Neural cell (in vitro differentiated cells): ENCODE data around the gene FADD. TPM values are rescaled to one million over a fixed set of nuclear protein-coding genes. Genes with fewer than 3 reads are reported as not detected.

ENCODE experiments used
- H2AFZ ChIP-seq: fragments of 200-600, 300-800 bp; sonication (generic), shearing (Covaris generic); 2 replicates; pipeline ENCODE4 v1.6.0; 2014; ENCODE audit warnings: low read depth, mild to moderate bottlenecking, antibody characterized with exemption, low read length, moderate library complexity
- H3F3A ChIP-seq: fragments of 200-600 bp; shearing (Covaris generic); 2 replicates; pipeline ENCODE4 v1.6.1; 2016; ENCODE audit warnings: mild to moderate bottlenecking, moderate library complexity, mixed read lengths, antibody characterized with exemption, low read length; ENCODE audit not compliant: insufficient read depth, poor library complexity, severe bottlenecking
- H3K27ac ChIP-seq: fragments of 200-600, 300-800 bp; sonication (generic), shearing (Covaris generic); 2 replicates; pipeline ENCODE4 v1.5.1; 2014; ENCODE audit warnings: mild to moderate bottlenecking, low read length, moderate library complexity
- H3K27me3 ChIP-seq: fragments of 300-800, 200-600 bp; sonication (generic), shearing (Covaris generic); 2 replicates; pipeline ENCODE4 v1.6.0; 2014; ENCODE audit warnings: mild to moderate bottlenecking, low read depth, low read length, moderate library complexity; ENCODE audit not compliant: insufficient read depth
- H3K36me3 ChIP-seq: fragments of 300-800, 200-600 bp; sonication (generic), shearing (Covaris generic); 2 replicates; pipeline ENCODE4 v1.5.1; 2014; ENCODE audit warnings: mild to moderate bottlenecking, antibody characterized with exemption, low read length, moderate library complexity; ENCODE audit not compliant: insufficient read depth
- H3K4me2 ChIP-seq: fragments of 300-800, 200-600 bp; sonication (generic), shearing (Covaris generic); 2 replicates; pipeline ENCODE4 v1.6.0; 2014; ENCODE audit warnings: mild to moderate bottlenecking, low read length
- H3K4me3 ChIP-seq: fragments of 300-800, 200-600 bp; sonication (generic), shearing (Covaris generic); 2 replicates; pipeline ENCODE4 v1.5.1; 2014; ENCODE audit warnings: mild to moderate bottlenecking, low read length, moderate library complexity
- H3K79me2 ChIP-seq: fragments of 200-600 bp; shearing (Covaris generic); replicated peaks from 2 replicates; pipeline ENCODE4 v1.6.0; 2014; ENCODE audit warnings: mild to moderate bottlenecking, low read length, moderate library complexity; ENCODE audit not compliant: insufficient read depth
- H3K9ac ChIP-seq: fragments of 300-800, 200-600 bp; sonication (generic), shearing (Covaris generic); 2 replicates; pipeline ENCODE4 v1.6.1; 2016; ENCODE audit warnings: mild to moderate bottlenecking, low read length, mixed read lengths
- H3K9me2 ChIP-seq: fragments of 200-600 bp; shearing (Covaris generic); 2 replicates; pipeline ENCODE4 v1.6.1; 2016; ENCODE audit warnings: mild to moderate bottlenecking, low read length, mixed read lengths; ENCODE audit not compliant: insufficient read depth
- H3K9me3 ChIP-seq: fragments of 200-600, 300-800 bp; sonication (generic), shearing (Covaris generic); 2 replicates; pipeline ENCODE4 v1.6.1; 2016; ENCODE audit warnings: mild to moderate bottlenecking, mixed run types, low read length, moderate library complexity, mixed read lengths
- H4K20me1 ChIP-seq: fragments of 200-600 bp; shearing (Covaris generic); 2 replicates; pipeline ENCODE4 v1.6.1; 2016; ENCODE audit warnings: mild to moderate bottlenecking, mixed run types; ENCODE audit not compliant: insufficient read depth
- CTCF ChIP-seq: fragments of 450-650 bp; IDR thresholded peaks from 2 replicates; pipeline ENCODE4 v1.5.1; 2014; ENCODE audit warnings: antibody characterized with exemption, mild to moderate bottlenecking, moderate library complexity; ENCODE audit not compliant: poor library complexity, severe bottlenecking
- EP300 ChIP-seq: fragments of 450-650 bp; conservative IDR thresholded peaks from 2 replicates; pipeline ENCODE4 v1.6.1; 2014; ENCODE audit warnings: antibody characterized with exemption, mild to moderate bottlenecking, moderate library complexity; ENCODE audit not compliant: poor library complexity, severe bottlenecking
- EZH2 ChIP-seq: fragments of 200-600, 300-800 bp; shearing (Covaris generic), sonication (generic); IDR thresholded peaks from 2 replicates; pipeline ENCODE4 v1.6.1; 2014; ENCODE audit warnings: antibody characterized with exemption, low read length, borderline replicate concordance, mild to moderate bottlenecking; ENCODE audit not compliant: insufficient read depth, poor library complexity, severe bottlenecking
- MXI1 ChIP-seq: fragments of 450-650 bp; conservative IDR thresholded peaks from 2 replicates; pipeline ENCODE4 v1.6.1; 2014; ENCODE audit warnings: antibody characterized with exemption, mild to moderate bottlenecking; ENCODE audit not compliant: poor library complexity, severe bottlenecking
- POLR2AphosphoS5 ChIP-seq: IDR thresholded peaks from 2 replicates; pipeline ENCODE4 v1.6.1; 2012
- RAD21 ChIP-seq: fragments of 450-650 bp; conservative IDR thresholded peaks from 2 replicates; pipeline ENCODE4 v1.6.1; 2014; ENCODE audit warnings: antibody characterized with exemption, mild to moderate bottlenecking, moderate library complexity
- REST ChIP-seq: IDR thresholded peaks from 2 replicates; pipeline ENCODE4 v1.6.1; 2012; ENCODE audit warnings: borderline replicate concordance
- SMC3 ChIP-seq: fragments of 450-650 bp; conservative IDR thresholded peaks from 2 replicates; pipeline ENCODE4 v1.6.1; 2014; ENCODE audit warnings: antibody characterized with exemption, mild to moderate bottlenecking, moderate library complexity; ENCODE audit not compliant: poor library complexity
- TAF1 ChIP-seq: IDR thresholded peaks from 2 replicates; pipeline ENCODE4 v1.6.1; 2012; ENCODE audit warnings: low read depth
- polyA plus RNA-seq: library from polyadenylated mRNA; depleted of rRNA; stranded (reverse); fragments of >200 nt; gene quantifications from 2 replicates; pipeline ENCODE4 v1.2.3, GENCODE V29; 2014

Gene FADD
- polyA plus RNA-seq, 1 donor from 2014 or later, result 23.1 TPM

GRCh38 chr11:70225681-70226177 is 22.6 kb downstream of the FADD start:
- H3K9ac ChIP-seq, result no peak overlapping the region
- H3K36me3 ChIP-seq, result no peaks in the 10 kb centered on the region
- H3K79me2 ChIP-seq, result no peaks in the 10 kb centered on the region
- no peak overlapping the region for H3K27ac ChIP-seq
- H3K9me2 ChIP-seq, result no peaks in the 10 kb centered on the region
- no peaks in the 10 kb centered on the region for H4K20me1 ChIP-seq
- H2AFZ ChIP-seq, result no peak overlapping the region
- no peak for TF ChIP-seq SMC3
- no peak overlapping the region for H3K4me3 ChIP-seq
- H3K4me2 ChIP-seq, result no peak overlapping the region
- no peaks in the 10 kb centered on the region for H3K27me3 ChIP-seq
- H3K9me3 ChIP-seq, result no peaks in the 10 kb centered on the region
- H3F3A ChIP-seq, result no peaks in the 10 kb centered on the region

GRCh38 chr11:70226183-70226582 is 23.1 kb downstream of the FADD start:
- Histone ChIP-seq H2AFZ (no peak overlapping the region), H3K79me2 (no peaks in the 10 kb centered on the region), H3K4me3 (no peak overlapping the region), H3K9me3 (no peaks in the 10 kb centered on the region), H3K27me3 (no peaks in the 10 kb centered on the region), H3K27ac (no peak overlapping the region), H3K36me3 (no peaks in the 10 kb centered on the region), H3K4me2 (no peak overlapping the region), H4K20me1 (no peaks in the 10 kb centered on the region), H3K9ac (no peak overlapping the region), H3K9me2 (no peaks in the 10 kb centered on the region), H3F3A (no peaks in the 10 kb centered on the region)
- no peak for TF ChIP-seq EZH2
- TF ChIP-seq EP300, result no peak
- no peak for TF ChIP-seq MXI1
- TF ChIP-seq CTCF, result no peak
- no peak for TF ChIP-seq SMC3
- no peak for TF ChIP-seq REST
- TF ChIP-seq POLR2AphosphoS5, result no peak
- TF ChIP-seq TAF1, result no peak
- TF ChIP-seq RAD21, result no peak

GRCh38 chr11:70226967-70227366 is 23.9 kb downstream of the FADD start:
- no peak overlapping the region for H2AFZ ChIP-seq
- no peaks in the 10 kb centered on the region for H3K79me2 ChIP-seq
- no peaks in the 10 kb centered on the region for H3K27me3 ChIP-seq
- no peak overlapping the region for H3K4me3 ChIP-seq
- no peak overlapping the region for H3K27ac ChIP-seq
- TF ChIP-seq CTCF, result no peak
- no peak for TF ChIP-seq EP300
- TF ChIP-seq TAF1, result no peak
- TF ChIP-seq REST, result no peak
- TF ChIP-seq POLR2AphosphoS5, result no peak
- H3K4me2 ChIP-seq, result no peak overlapping the region
- no peaks in the 10 kb centered on the region for H3F3A ChIP-seq
- no peaks in the 10 kb centered on the region for H3K9me3 ChIP-seq
- no peaks in the 10 kb centered on the region for H3K36me3 ChIP-seq
- no peak overlapping the region for H3K9ac ChIP-seq
- no peaks in the 10 kb centered on the region for H3K9me2 ChIP-seq
- no peaks in the 10 kb centered on the region for H4K20me1 ChIP-seq
